Hepatocyte (in vitro differentiated cells): Measurements from ENCODE around the gene DSG3.

Experiments used
- EZH2 ChIP-seq: fragments of 200-600 bp; sonication (generic); IDR thresholded peaks from 2 replicates; pipeline ENCODE4 v1.6.1; 2016; ENCODE audit warnings: antibody characterized with exemption, mild to moderate bottlenecking, borderline replicate concordance
- EZH2phosphoT487 ChIP-seq: fragments of 200-600 bp; sonication (generic); IDR thresholded peaks from one replicate; pipeline ENCODE4 v1.6.1; 2018; ENCODE audit warnings: antibody characterized with exemption, mild to moderate bottlenecking, low read depth, moderate library complexity; ENCODE audit not compliant: unreplicated experiment, severe bottlenecking
- TF ChIP-seq, protein P1 (sequence below): fragments of 200-600 bp; sonication (generic); IDR thresholded peaks from 2 replicates; pipeline ENCODE4 v1.5.1; 2016; ENCODE audit warnings: antibody characterized with exemption, mild to moderate bottlenecking; ENCODE audit not compliant: poor library complexity

DNA sequence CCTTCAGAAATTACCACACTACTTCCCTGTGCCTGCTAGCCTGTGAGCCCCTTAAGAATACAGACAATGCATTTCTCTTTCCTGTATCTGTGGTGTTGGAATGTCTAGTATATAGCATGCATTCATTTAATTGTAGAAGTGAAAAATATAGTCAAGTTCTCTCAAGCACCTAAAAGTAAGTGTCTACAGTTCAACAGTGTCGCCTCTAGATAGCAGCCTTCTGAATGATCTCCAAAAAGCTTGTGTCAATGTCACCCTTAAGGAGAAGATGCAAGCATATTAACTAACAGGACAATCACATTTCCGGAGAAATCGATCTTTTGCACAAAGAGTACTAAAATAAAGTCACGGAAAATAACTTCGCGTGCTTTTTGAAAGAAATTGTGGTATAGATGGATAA is 27.5 kb upstream of the DSG3 start:
- TF ChIP-seq EZH2phosphoT487 (no peak), EZH2 (no peak)
- TF ChIP-seq, protein P1, sequence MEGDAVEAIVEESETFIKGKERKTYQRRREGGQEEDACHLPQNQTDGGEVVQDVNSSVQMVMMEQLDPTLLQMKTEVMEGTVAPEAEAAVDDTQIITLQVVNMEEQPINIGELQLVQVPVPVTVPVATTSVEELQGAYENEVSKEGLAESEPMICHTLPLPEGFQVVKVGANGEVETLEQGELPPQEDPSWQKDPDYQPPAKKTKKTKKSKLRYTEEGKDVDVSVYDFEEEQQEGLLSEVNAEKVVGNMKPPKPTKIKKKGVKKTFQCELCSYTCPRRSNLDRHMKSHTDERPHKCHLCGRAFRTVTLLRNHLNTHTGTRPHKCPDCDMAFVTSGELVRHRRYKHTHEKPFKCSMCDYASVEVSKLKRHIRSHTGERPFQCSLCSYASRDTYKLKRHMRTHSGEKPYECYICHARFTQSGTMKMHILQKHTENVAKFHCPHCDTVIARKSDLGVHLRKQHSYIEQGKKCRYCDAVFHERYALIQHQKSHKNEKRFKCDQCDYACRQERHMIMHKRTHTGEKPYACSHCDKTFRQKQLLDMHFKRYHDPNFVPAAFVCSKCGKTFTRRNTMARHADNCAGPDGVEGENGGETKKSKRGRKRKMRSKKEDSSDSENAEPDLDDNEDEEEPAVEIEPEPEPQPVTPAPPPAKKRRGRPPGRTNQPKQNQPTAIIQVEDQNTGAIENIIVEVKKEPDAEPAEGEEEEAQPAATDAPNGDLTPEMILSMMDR, result no peak
